TTC549 (cell line): ENCODE results near the gene RPL7L1.
"Not testable (repeated sequence)": the region's sequence is repeated elsewhere in the genome, so short reads cannot be mapped to it uniquely, and the experiment has no call there.

ENCODE experiments used
- FAIRE-seq: peaks from 2 replicates; lab custom pipeline; 2012; peaks lifted over from hg19 to GRCh38; lab: Jason Lieb, UNC

Gene RPL7L1

DNA sequence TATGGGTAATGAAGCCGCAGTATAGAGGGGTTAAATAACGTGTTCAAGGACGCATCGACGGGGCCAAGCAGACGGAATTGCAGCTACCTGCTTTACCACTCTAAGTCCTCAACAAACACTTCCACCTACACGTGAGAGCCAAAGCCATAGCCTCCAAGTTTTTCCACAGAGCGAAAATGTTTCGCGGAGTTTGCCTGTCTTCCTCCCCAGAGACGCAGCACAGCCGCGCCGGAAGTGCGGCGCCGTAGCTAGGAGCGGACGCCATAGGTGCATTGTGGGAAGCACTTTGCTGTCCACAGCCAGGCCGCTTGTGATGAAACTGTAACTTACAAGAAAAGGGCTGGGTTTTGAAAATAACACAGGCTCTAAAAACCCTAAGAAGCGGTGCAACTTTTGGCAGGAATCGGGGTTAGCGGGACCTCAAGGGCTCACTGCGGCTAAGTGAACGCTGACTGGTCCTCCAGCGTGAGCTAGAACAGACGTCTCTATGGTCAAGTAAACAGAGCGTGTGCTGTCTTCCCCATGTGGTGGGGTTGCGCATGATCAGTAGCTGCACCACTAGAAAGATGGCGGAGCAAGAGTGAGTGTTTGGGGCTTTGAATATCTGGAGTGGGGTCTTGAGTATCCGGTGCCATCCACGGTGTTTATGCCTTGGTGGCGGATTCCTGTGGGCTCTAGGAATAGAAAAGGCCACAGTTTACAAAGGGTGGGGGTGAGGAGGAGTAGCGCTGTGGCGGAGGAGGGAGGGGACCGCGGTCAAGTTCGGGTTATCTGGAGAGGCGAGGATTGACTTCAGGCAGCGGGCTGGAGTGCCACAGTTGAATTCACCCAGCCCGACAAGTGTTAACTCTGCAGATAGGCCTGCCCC lies at the start of gene RPL7L1:
RPL7L1 (plus strand) TSS at position 245 of the 868 bp plus-strand sequence; CDS start at position 540, 295 bp downstream.
- no peak for FAIRE-seq

- no peak for FAIRE-seq
These were observed 48.2 kb upstream of the RPL7L1 start for GRCh38 chr6:42831237-42831636.

DNA sequence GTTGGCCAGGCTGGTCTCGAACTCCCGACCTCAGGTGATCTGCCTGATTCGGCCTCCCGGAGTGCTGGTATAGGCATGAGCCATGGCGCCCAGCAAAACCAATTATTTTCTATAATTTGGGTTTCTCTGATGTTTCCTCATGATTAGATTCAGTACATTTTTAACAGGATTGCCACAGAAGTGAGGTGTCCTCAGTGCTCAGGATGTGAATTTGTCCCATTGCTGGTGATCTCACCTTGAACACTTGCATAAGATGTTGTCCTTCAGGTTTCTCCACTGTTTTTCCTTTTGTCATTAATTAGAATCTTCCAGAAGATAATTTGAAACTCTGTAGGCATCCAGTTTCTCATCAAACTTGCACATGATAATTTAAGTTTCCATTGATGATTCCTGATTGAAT lies 45.4 kb upstream of the RPL7L1 start:
- no peak for FAIRE-seq

DNA sequence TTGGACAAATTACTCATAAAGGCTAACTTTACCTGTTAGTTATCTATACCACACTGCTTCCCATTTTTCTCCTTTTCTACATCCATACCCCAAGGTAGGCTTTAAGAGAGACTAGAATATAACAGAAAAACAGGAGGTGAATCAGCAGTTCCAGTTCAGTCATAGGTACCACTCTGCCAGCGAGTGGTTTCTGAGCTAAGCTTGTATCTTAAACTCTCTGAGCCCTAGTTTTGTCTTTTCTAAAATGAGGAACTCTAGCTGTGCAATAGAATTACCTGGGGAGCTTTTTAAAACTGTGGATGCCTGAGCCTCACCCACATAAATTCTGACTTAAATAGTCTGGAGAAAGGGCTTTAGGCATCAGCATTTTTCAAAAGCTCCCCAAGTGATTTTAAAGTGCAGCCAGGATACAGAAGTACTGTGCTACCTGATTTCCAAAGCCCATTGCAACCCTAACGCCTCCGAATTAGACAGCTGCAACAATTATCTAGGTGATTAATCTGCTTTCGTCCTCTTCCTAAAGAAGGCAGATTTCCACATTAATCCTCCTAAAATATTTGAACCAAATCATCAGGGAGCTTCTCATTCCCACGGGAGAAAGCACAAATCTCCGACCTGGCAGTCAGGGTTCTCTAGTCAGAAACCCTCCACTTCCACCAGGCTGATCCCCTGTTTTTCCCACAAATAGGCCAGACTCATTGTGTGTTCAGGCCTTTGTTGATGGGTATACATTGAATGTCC lies 37.4 kb upstream of the RPL7L1 start:
- no peak for FAIRE-seq

GRCh38 chr6:42845327-42845694 lies 34.1 kb upstream of the RPL7L1 start:
- no peak for FAIRE-seq

DNA sequence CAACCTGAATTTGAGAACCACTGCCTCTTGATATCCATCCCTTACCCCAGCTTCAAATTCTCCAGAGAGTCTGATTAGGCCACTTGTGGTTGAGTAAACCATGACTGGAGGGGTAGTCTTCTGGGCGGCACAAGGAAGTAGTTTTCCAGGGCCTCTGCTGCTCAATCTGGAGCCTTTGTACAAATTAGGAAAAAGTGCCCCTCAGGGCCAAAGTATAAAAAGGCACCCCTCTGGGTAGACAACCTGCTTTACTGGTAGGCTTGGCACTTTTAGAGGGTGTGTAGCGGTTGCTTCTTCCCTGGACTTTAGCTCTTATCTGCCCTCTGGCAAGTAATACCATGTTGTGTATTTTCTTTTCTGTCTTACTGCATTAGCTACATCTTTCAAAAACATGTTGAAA lies 32.9 kb upstream of the RPL7L1 start:
- no peak for FAIRE-seq

- no peak for FAIRE-seq
These were observed 30.7 kb upstream of the RPL7L1 start for GRCh38 chr6:42848700-42849099.

DNA sequence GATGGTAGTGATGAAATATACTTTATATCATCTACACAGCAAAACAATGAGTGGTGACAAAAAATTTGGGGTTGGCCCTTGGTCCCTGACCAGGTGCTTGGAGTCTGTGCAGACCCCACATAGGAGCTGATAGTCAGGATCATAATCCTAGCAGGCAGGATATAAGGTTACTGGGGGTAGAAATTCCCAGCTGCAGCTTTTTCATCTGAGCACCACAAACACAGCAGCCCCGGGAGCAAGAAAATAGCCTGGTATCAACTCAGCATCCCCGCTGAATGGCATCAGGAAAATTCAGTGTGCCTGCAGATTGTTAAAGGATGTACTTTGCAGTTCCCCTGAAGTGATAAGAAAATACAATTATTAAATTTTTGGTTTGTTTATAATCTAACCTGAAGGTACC lies 27.8 kb upstream of the RPL7L1 start:
- FAIRE-seq: no peak

DNA sequence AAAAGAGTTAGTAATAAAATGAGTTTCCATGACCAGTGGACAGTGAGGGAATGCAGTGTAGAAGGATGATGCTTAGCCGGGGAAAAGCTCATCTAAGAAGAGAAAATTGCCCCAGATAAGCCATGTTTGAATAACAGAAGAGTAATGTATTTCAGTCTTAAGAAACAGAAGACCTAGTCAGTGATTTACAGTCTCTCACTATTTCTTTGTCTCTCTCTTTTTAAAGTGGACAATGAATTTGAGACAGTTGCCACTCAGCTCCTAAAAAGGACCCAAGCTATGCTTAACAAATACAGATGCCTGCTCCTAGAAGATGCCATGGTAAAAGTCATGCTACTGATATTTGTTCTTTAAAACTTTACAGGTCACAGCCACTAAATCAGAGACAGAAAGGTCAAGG lies 19.4 kb upstream of the RPL7L1 start:
- no peak for FAIRE-seq

DNA sequence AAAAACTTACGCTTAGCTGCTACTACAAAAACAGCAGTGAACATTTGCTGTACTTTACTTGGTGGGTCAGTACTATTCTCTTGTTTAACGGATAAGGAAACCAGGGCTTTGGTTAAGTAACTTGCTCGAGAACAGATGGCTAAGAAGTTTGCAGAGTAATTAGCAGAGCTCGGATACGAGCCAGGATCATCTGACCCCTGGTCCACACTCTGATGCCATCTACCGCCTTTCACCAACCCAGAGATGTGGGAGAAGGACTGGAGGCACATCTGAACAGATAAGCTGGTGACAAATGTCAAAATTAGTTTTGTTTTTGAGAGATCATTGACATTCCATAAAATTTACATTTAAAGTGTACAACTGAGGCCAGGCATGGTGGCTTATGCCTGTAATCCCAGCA lies 18.9 kb upstream of the RPL7L1 start:
- FAIRE-seq: no peak

- FAIRE-seq: no peak
These were observed 14.8 kb upstream of the RPL7L1 start for GRCh38 chr6:42864602-42865001.

DNA sequence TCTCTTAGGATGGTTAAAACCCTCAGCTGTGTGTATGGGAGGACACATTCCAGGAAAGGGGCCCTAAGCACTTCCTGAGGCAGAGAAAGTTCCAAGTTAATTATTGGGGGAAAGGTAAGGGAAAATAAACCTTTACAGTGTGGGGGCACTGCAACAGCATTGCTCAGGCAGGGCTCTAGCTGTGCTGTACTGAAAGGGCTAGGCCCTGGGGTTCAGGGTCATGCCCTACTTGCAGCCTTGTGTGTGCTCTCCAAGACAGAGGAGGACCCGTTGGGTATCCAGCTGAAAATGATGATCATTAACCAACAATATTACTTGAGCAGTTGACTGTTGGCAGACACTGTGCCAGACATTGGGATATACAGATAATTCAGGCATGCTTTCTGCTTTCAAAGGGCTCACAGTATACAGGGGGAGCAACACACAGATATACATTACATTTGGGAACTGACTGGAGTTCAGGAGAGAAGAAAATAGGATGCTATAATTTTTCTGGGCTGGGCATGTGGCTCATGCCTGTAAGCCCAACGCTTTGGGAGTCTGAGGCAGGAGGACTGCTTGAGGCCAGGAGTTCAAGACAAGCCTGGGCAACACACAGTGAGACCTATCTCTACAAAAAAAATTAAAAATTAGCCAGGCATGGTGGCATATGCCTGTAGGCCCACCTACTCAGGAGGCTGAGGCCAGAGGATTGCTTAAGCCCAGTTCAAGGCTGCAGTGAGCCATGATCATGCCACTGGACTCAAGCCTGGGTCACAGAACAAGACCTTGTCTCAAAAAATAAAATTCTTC lies 9.1 kb upstream of the RPL7L1 start:
- no peak for FAIRE-seq

GRCh38 chr6:42871711-42872110 lies 7.7 kb upstream of the RPL7L1 start:
- FAIRE-seq: no peak

DNA sequence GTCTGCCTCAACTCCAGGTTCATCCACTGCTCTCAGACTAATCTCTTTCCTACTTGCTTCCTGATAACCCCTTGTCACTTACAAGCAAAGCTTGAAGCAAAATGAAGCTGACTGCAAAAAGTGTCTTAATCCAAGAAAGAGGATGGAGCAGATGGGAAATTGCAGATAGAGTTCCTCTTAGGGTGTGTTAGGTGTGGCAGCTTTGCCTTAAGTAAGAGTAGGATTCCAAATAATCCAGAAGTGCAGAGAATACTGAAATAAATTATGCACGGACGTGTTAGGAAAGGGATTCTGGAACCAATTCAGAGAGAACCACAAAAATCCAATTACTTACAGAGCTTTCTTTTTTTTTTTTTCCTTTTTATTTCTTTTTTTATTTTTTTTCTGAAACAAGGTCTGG lies 6.1 kb upstream of the RPL7L1 start:
- FAIRE-seq: no peak

GRCh38 chr6:42877695-42878094 lies 1.7 kb upstream of the RPL7L1 start:
- no peak for FAIRE-seq

- FAIRE-seq: not testable (repeated sequence)
These were observed 913 bp downstream of the RPL7L1 start for GRCh38 chr6:42880240-42880817.

GRCh38 chr6:42880871-42881270 lies 1.5 kb downstream of the RPL7L1 start:
- FAIRE-seq: not testable (repeated sequence)

- no peak for FAIRE-seq
These were observed 6.3 kb downstream of the RPL7L1 start for GRCh38 chr6:42885702-42886101.

DNA sequence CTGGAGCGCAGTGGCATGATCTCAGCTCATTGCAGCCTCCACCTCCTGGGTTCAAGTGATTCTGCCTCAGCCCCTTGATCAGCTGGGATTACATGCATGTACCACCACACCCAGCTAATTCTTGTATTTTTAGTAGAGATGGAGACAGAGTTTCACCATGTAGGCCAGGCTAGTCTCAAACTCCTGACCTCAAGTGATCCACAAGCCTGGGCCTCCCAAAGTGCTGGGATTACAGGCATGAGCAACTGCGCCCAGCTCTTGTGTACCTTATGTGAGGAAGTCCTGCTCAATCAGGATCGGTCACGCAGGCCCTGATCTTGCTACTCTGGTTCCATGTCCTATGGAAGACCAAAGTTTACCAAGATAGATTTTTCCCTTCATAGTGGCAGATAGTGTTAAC lies 8.8 kb downstream of the RPL7L1 start:
- not testable (repeated sequence) for FAIRE-seq

GRCh38 chr6:42889815-42890214 lies 10.4 kb downstream of the RPL7L1 start:
- no peak for FAIRE-seq

DNA sequence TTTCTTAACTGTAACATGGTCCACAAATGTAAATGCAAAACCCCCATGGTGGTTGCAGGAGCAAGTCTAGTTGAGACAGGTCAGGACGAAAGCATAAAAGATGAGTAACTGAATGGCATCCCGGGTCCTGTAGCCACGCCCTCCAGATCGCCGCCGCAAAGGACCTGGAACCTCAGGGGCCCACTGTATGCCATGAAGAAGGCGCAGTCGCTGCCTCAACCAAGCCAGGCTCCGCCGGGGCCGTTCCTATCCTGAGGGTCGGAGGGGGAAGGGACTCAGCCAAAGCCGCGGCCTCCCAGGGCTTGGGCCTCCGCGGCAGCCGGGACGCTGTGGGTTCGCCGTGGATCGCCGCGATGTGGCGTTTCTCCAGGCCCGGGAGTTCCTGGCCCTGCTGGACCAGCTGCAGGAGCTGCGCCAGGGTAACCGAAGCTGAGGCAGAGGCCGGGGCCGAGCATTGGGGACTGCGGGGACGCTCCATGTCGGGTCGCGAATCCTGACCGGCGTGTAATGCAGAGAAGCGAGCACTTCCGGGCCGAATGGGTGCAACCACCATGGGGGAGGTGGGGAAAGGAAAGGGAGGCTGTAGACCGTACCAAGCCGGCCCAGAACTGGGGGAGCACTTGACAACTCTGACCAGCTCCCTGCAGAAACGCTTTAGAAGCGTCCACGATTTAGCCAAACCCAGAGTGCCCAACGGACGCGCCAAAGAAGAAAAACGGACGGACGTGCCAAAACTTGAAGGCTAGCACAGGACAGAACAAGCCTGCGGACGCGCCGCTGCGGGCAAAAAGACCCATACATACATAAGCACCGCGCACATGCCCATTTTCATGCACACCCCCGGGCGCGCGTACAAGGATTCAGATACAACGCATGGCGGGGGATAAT lies 11.1 kb downstream of the RPL7L1 start:
- FAIRE-seq: no peak
